H9 (cell line): ENCODE results near the gene WNT3. TPM values are rescaled to one million over a fixed set of nuclear protein-coding genes. Genes with fewer than 3 reads are reported as not detected.

Source experiments
- DNase-seq: peaks from one replicate; pipeline ENCODE4 v3.0.0-alpha.2; 2017
- H2AFZ ChIP-seq: one replicate; pipeline ENCODE4 v1.6.1; 2013; ENCODE audit warnings: mild to moderate bottlenecking, low read length, control low read depth, moderate library complexity
- H2AK5ac ChIP-seq: 2 replicates; pipeline ENCODE4 v1.6.1; 2013; ENCODE audit warnings: low read length, control low read depth, mixed read lengths; ENCODE audit not compliant: insufficient read length
- H2BK120ac ChIP-seq: one replicate; pipeline ENCODE4 v1.6.1; 2013; ENCODE audit warnings: low read depth, mild to moderate bottlenecking, low read length, control low read depth, inconsistent platforms; ENCODE audit not compliant: poor library complexity, severe bottlenecking
- H2BK12ac ChIP-seq: 2 replicates; pipeline ENCODE4 v1.6.1; 2013; ENCODE audit warnings: low read length, control low read depth, mixed read lengths, low read depth; ENCODE audit not compliant: insufficient read length
- H2BK15ac ChIP-seq: 2 replicates; pipeline ENCODE4 v1.6.1; 2013; ENCODE audit warnings: low read depth, low read length, control low read depth
- H2BK20ac ChIP-seq: one replicate; pipeline ENCODE4 v1.6.1; 2013; ENCODE audit warnings: low read depth, mild to moderate bottlenecking, low read length, control low read depth, inconsistent platforms; ENCODE audit not compliant: poor library complexity, severe bottlenecking
- H2BK5ac ChIP-seq: 2 replicates; pipeline ENCODE4 v1.6.1; 2013; ENCODE audit warnings: low read length, control low read depth, mixed read lengths; ENCODE audit not compliant: insufficient read length
- H3K14ac ChIP-seq: 2 replicates; pipeline ENCODE4 v1.6.1; 2013; ENCODE audit warnings: low read length, control low read depth; ENCODE audit not compliant: insufficient read depth
- H3K18ac ChIP-seq: 2 replicates; pipeline ENCODE4 v1.6.1; 2013; ENCODE audit warnings: low read depth, mild to moderate bottlenecking, mixed read lengths, low read length, control low read depth; ENCODE audit not compliant: insufficient read length
- H3K23ac ChIP-seq: 2 replicates; pipeline ENCODE4 v1.6.1; 2013; ENCODE audit warnings: low read length, control low read depth, mixed read lengths, low read depth; ENCODE audit not compliant: insufficient read length
- H3K23me2 ChIP-seq: 2 replicates; pipeline ENCODE4 v1.6.1; 2013; ENCODE audit warnings: low read depth, mild to moderate bottlenecking, mixed read lengths, low read length, control low read depth; ENCODE audit not compliant: insufficient read length, poor library complexity, severe bottlenecking
- H3K27ac ChIP-seq: 2 replicates; pipeline ENCODE4 v1.5.1; 2013; ENCODE audit warnings: low read length, control low read depth, mixed read lengths, low read depth; ENCODE audit not compliant: insufficient read length
- H3K27me3 ChIP-seq: 2 replicates; pipeline ENCODE4 v1.6.1; 2013; ENCODE audit warnings: low read length, control low read depth, inconsistent platforms; ENCODE audit not compliant: insufficient read depth
- H3K4ac ChIP-seq: 2 replicates; pipeline ENCODE4 v1.6.1; 2013; ENCODE audit warnings: low read depth, mild to moderate bottlenecking, control low read depth, inconsistent platforms, low read length, moderate library complexity
- H3K4me1 ChIP-seq: 2 replicates; pipeline ENCODE4 v1.6.1; 2013; ENCODE audit warnings: low read length, control low read depth, inconsistent platforms; ENCODE audit not compliant: insufficient read depth
- H3K4me2 ChIP-seq: 2 replicates; pipeline ENCODE4 v1.6.1; 2013; ENCODE audit warnings: low read length, control low read depth, mixed read lengths; ENCODE audit not compliant: insufficient read length, insufficient read depth
- H3K56ac ChIP-seq: 2 replicates; pipeline ENCODE4 v1.6.1; 2013; ENCODE audit warnings: low read depth, mild to moderate bottlenecking, mixed read lengths, low read length, control low read depth; ENCODE audit not compliant: insufficient read length
- H3K79me1 ChIP-seq: 2 replicates; pipeline ENCODE4 v1.6.1; 2013; ENCODE audit warnings: low read depth, mild to moderate bottlenecking, moderate library complexity, low read length, control low read depth, inconsistent platforms; ENCODE audit not compliant: insufficient read depth, poor library complexity, severe bottlenecking
- H3K79me2 ChIP-seq: 2 replicates; pipeline ENCODE4 v1.6.1; 2013; ENCODE audit warnings: low read length, control low read depth, inconsistent platforms; ENCODE audit not compliant: insufficient read depth
- H3K9ac ChIP-seq: 2 replicates; pipeline ENCODE4 v1.6.1; 2013; ENCODE audit warnings: low read length, control low read depth, mixed read lengths; ENCODE audit not compliant: insufficient read length; ENCODE audit errors: extremely low read depth
- H3K9me3 ChIP-seq: one replicate; pipeline ENCODE4 v1.6.1; 2013; ENCODE audit warnings: low read depth, low read length, inconsistent platforms; ENCODE audit not compliant: control insufficient read depth
- H3T11ph ChIP-seq: one replicate; pipeline ENCODE4 v1.6.1; 2013; ENCODE audit warnings: mild to moderate bottlenecking, low read length, control low read depth, inconsistent platforms
- H4K20me1 ChIP-seq: one replicate; pipeline ENCODE4 v1.6.1; 2013; ENCODE audit not compliant: control insufficient read depth, insufficient read length, insufficient read depth
- H4K5ac ChIP-seq: 2 replicates; pipeline ENCODE4 v1.6.1; 2013; ENCODE audit warnings: low read depth, mild to moderate bottlenecking, mixed read lengths, low read length, control low read depth; ENCODE audit not compliant: insufficient read length
- H4K8ac ChIP-seq: replicated peaks from 2 replicates; pipeline ENCODE4 v1.6.1; 2013; ENCODE audit warnings: low read length, control low read depth, mixed read lengths, low read depth; ENCODE audit not compliant: insufficient read length
- H4K91ac ChIP-seq: 2 replicates; pipeline ENCODE4 v1.6.1; 2013; ENCODE audit warnings: low read depth, mild to moderate bottlenecking, moderate library complexity, mixed read lengths, low read length, control low read depth; ENCODE audit not compliant: insufficient read length
- H3K27ac Mint-ChIP-seq, 3 experiments: 2 replicates in 2 of 3; 3 replicates in 1 of 3; pipeline ENCODE4 v1.8.0; 2020 to 2021; ENCODE audit warnings: mixed read lengths in 3 of 3, mild to moderate bottlenecking in 1 of 3, moderate library complexity in 1 of 3
- H3K27me3 Mint-ChIP-seq: 2 replicates; pipeline ENCODE4 v1.8.0; 2021; ENCODE audit warnings: low read depth, mild to moderate bottlenecking, moderate library complexity, mixed read lengths
- H3K36me3 Mint-ChIP-seq, 3 experiments: 2 replicates in 2 of 3; 3 replicates in 1 of 3; pipeline ENCODE4 v1.8.0; 2020 to 2021; ENCODE audit warnings: low read depth in 3 of 3, mixed read lengths in 3 of 3; ENCODE audit not compliant: insufficient read depth in 1 of 3
- H3K4me1 Mint-ChIP-seq, 2 experiments: 2 replicates each; pipeline ENCODE4 v1.8.0; 2020; ENCODE audit warnings: mixed read lengths in 2 of 2
- H3K4me3 Mint-ChIP-seq, 2 experiments: 2 replicates in 1 of 2; 3 replicates in 1 of 2; pipeline ENCODE4 v1.8.0; 2020 to 2021; ENCODE audit warnings: mild to moderate bottlenecking in 2 of 2, mixed read lengths in 2 of 2, moderate library complexity in 1 of 2
- H3K9me3 Mint-ChIP-seq, 2 experiments: 2 replicates in 1 of 2; 3 replicates in 1 of 2; pipeline ENCODE4 v1.8.0; 2020; ENCODE audit warnings: mild to moderate bottlenecking in 2 of 2, mixed read lengths in 2 of 2, moderate library complexity in 1 of 2
- CTCF ChIP-seq: fragments of 200-600 bp; sonication (generic); conservative IDR thresholded peaks from 3 replicates; pipeline ENCODE4 v1.8.0; 2021; ENCODE audit warnings: antibody characterized with exemption, mild to moderate bottlenecking
- WGBS: extraction: QIAGEN DNeasy Blood & Tissue Kit; methylation state at CpG from one replicate; pipeline ENCODE4 v1.1.7; 2013; ENCODE audit warnings: missing lambda C conversion rate, low lambda C conversion rate, mixed read lengths; ENCODE audit not compliant: insufficient read length; ENCODE audit errors: extremely low coverage; 5-methylcytosine and 5-hydroxymethylcytosine counted together
- total RNA-seq: library from RNA; stranded (reverse); gene quantifications from 2 replicates; pipeline ENCODE4 v1.2.1, GENCODE V29; 2021

The WNT3 gene
- total RNA-seq, 1 experiment from 2014 or later: 22.4 TPM

DNA sequence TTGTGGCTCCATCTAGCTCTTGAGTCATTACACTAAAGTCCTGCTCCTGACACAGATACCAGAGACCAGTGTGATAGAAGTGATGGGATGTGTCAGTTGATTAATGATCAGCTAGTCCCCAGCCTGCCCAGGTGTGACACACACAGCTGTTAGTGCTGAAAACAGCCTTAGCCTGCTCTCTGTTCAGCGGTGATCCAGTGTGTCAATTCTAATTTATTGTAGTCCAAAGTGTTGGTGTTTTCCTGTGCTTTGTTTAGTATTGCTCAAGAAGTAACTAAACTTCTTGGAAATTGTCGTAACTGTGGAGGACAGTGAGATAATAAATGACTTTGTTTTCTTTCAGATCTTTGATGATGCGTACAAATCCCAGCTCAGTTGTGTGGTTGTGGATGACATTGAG lies 92.3 kb downstream of the WNT3 start:
- no peak for DNase-seq

More for the DNA sequence above, 92.3 kb downstream of the WNT3 start:
- Mint-ChIP-seq H3K4me1 (peaks cover 10 to 15% of the 10 kb centered on the region in 2 experiments), H3K9me3 (no peaks in the 10 kb centered on the region), H3K27ac (no peak overlapping the region), H3K27me3 (no peaks in the 10 kb centered on the region), H3K36me3 (no peaks in the 10 kb centered on the region; a peak in 1 of 7 replicates), H3K4me3 (no peak overlapping the region)
- Histone ChIP-seq H4K91ac (no peak overlapping the region), H3K4me1 (no peaks in the 10 kb centered on the region; the same call in 1 of the 2 replicates), H3K18ac (no peak overlapping the region), H3K79me2 (no peaks in the 10 kb centered on the region), H2BK120ac (no peak overlapping the region), H2BK5ac (no peak overlapping the region), H2BK20ac (no peak overlapping the region), H3K27ac (no peak overlapping the region), H3K23ac (no peak overlapping the region), H3K27me3 (no peaks in the 10 kb centered on the region), H2AK5ac (no peak overlapping the region), H3K56ac (no peak overlapping the region), H4K20me1 (no peaks in the 10 kb centered on the region), H2BK12ac (no peak overlapping the region), H3K14ac (no peak overlapping the region), H4K5ac (no peak overlapping the region), H3K9ac (no peak overlapping the region), H3K79me1 (no peaks in the 10 kb centered on the region), H3K23me2 (no peaks in the 10 kb centered on the region), H4K8ac (no peak overlapping the region), H3K4me2 (no peak overlapping the region), H3K9me3 (no peaks in the 10 kb centered on the region), H2AFZ (no peak overlapping the region), H3T11ph (no peak overlapping the region), H2BK15ac (no peak overlapping the region), H3K4ac (no peak overlapping the region)
- TF ChIP-seq CTCF: no peak
- WGBS: no CpG with 5 or more reads among the region's 3 CpGs
